Endodermal cell (in vitro differentiated cells): ENCODE measurements around the gene ELAVL2. TPM values are rescaled to one million over a fixed set of nuclear protein-coding genes. Genes with fewer than 3 reads are reported as not detected.

Source experiments
- DNase-seq: peaks from one replicate; pipeline ENCODE4 v3.0.0-alpha.2; 2017
- H3K27ac ChIP-seq: 2 replicates; pipeline ENCODE4 v1.5.1; 2013; ENCODE audit warnings: mild to moderate bottlenecking, low read depth, low read length, moderate library complexity
- H3K27me3 ChIP-seq: 2 replicates; pipeline ENCODE4 v1.6.1; 2013; ENCODE audit warnings: mild to moderate bottlenecking, low read length, moderate library complexity; ENCODE audit not compliant: insufficient read depth, control insufficient read depth, poor library complexity, severe bottlenecking
- H3K36me3 ChIP-seq: 2 replicates; pipeline ENCODE4 v1.7.0; 2013; ENCODE audit warnings: mild to moderate bottlenecking, low read length, moderate library complexity; ENCODE audit not compliant: control insufficient read depth, insufficient read depth
- H3K4me1 ChIP-seq: one replicate; pipeline ENCODE4 v1.7.0; 2013; ENCODE audit warnings: low read length; ENCODE audit not compliant: control insufficient read depth, insufficient read depth
- H3K4me3 ChIP-seq: 2 replicates; pipeline ENCODE4 v1.5.1; 2013; ENCODE audit warnings: mild to moderate bottlenecking, low read length, moderate library complexity
- H3K9ac ChIP-seq: 2 replicates; pipeline ENCODE4 v1.6.1; 2013; ENCODE audit warnings: mild to moderate bottlenecking, low read length, moderate library complexity; ENCODE audit not compliant: poor library complexity, severe bottlenecking; ENCODE audit errors: extremely low read depth
- H3K9me3 ChIP-seq: 2 replicates; pipeline ENCODE4 v1.6.1; 2013; ENCODE audit warnings: mild to moderate bottlenecking, low read length, moderate library complexity; ENCODE audit not compliant: control insufficient read depth
- H3K27ac Mint-ChIP-seq: 2 replicates; pipeline ENCODE4 v1.8.0; 2020; ENCODE audit warnings: mixed read lengths
- H3K27me3 Mint-ChIP-seq: 2 replicates; pipeline ENCODE4 v1.8.0; 2021; ENCODE audit warnings: mild to moderate bottlenecking, mixed read lengths; ENCODE audit not compliant: insufficient read depth
- H3K36me3 Mint-ChIP-seq: 2 replicates; pipeline ENCODE4 v1.8.0; 2020; ENCODE audit warnings: low read depth, mixed read lengths
- H3K4me1 Mint-ChIP-seq: 2 replicates; pipeline ENCODE4 v1.8.0; 2020; ENCODE audit warnings: mixed read lengths
- H3K4me3 Mint-ChIP-seq: 2 replicates; pipeline ENCODE4 v1.8.0; 2020; ENCODE audit warnings: mild to moderate bottlenecking, moderate library complexity, mixed read lengths
- H3K9me3 Mint-ChIP-seq: 2 replicates; pipeline ENCODE4 v1.8.0; 2020; ENCODE audit warnings: mild to moderate bottlenecking, mixed read lengths
- WGBS, 2 experiments: methylation state at CpG; one replicate each; pipeline versions ENCODE4 v1.1.5 to v1.1.7; 2013; ENCODE audit warnings: missing lambda C conversion rate in 2 of 2, mixed read lengths in 1 of 2; ENCODE audit not compliant: insufficient coverage in 1 of 2, insufficient read length in 1 of 2; 5-methylcytosine and 5-hydroxymethylcytosine counted together
- total RNA-seq, 2 donors: library from RNA; stranded (reverse); fragmentation: NEBNext Ultra II Directional in 1 of 2; extraction: Animal tissue kit (Norgen Biotek cat#: 25700) in 1 of 2; gene quantifications; 2 replicates in 1 of 2; 3 replicates in 1 of 2; pipeline ENCODE4 v1.2.1, GENCODE V29; 2021
- TF ChIP-seq, protein P1 (sequence below): fragments of 200-600 bp; sonication (generic); conservative IDR thresholded peaks from 2 replicates; pipeline ENCODE4 v1.5.0; 2021; ENCODE audit warnings: antibody characterized with exemption, mild to moderate bottlenecking

ELAVL2 gene
- total RNA-seq, 2 donors from 2014 or later, result 4.7 to 6.2 TPM

DNA sequence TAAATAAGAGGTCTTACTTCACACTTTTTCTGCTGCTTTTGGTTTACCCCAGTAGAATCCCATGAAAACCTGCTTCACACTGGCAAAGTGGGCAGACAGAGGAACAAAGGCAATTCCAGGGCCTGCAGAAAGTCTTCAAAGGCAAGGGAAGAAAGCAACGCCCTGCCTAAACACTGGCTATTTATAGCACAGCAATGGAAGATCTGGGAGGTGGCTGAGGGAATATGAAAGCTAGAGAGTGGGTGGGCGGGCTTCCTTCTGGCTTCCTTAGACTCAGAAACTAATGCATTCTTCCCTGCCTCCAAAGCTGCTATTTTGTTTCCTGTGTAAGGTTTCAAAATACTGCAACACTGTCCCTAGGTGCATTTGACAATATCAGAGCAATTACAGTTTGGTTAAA is 46.8 kb downstream of the ELAVL2 start:
- H3K4me3 ChIP-seq, result no peak overlapping the region
- H3K27me3 Mint-ChIP-seq, result peaks cover 11% of the 10 kb centered on the region
- H3K9me3 ChIP-seq, result no peaks in the 10 kb centered on the region
- no peaks in the 10 kb centered on the region for H3K36me3 Mint-ChIP-seq
- H3K27me3 ChIP-seq, result no peaks in the 10 kb centered on the region
- WGBS, 2 experiments, result 65% methylated on average over 2 of the region's 2 CpGs; no CpG with 5 or more reads in 1 of the 2 experiments
- peaks cover 36% of the 10 kb centered on the region for H3K4me1 Mint-ChIP-seq
- H3K27ac ChIP-seq, result peak overlapping the region; percentile 1
- no peaks in the 10 kb centered on the region for H3K9me3 Mint-ChIP-seq
- H3K9ac ChIP-seq, result no peak overlapping the region
- peak; percentile 50 for DNase-seq
- TF ChIP-seq, protein P1, sequence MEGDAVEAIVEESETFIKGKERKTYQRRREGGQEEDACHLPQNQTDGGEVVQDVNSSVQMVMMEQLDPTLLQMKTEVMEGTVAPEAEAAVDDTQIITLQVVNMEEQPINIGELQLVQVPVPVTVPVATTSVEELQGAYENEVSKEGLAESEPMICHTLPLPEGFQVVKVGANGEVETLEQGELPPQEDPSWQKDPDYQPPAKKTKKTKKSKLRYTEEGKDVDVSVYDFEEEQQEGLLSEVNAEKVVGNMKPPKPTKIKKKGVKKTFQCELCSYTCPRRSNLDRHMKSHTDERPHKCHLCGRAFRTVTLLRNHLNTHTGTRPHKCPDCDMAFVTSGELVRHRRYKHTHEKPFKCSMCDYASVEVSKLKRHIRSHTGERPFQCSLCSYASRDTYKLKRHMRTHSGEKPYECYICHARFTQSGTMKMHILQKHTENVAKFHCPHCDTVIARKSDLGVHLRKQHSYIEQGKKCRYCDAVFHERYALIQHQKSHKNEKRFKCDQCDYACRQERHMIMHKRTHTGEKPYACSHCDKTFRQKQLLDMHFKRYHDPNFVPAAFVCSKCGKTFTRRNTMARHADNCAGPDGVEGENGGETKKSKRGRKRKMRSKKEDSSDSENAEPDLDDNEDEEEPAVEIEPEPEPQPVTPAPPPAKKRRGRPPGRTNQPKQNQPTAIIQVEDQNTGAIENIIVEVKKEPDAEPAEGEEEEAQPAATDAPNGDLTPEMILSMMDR, result no peak
- no peak overlapping the region for H3K4me3 Mint-ChIP-seq
- H3K36me3 ChIP-seq, result no peaks in the 10 kb centered on the region
- peaks cover 5% of the 10 kb centered on the region for H3K4me1 ChIP-seq
- H3K27ac Mint-ChIP-seq, result no peak overlapping the region

- Histone ChIP-seq H3K27me3 (no peaks in the 10 kb centered on the region), H3K36me3 (no peaks in the 10 kb centered on the region), H3K4me1 (peaks cover 5% of the 10 kb centered on the region), H3K9me3 (no peaks in the 10 kb centered on the region), H3K9ac (no peak overlapping the region), H3K27ac (no peak overlapping the region), H3K4me3 (no peak overlapping the region)
- peaks cover 43% of the 10 kb centered on the region for H3K4me1 Mint-ChIP-seq
- H3K9me3 Mint-ChIP-seq, result no peaks in the 10 kb centered on the region
- DNase-seq, result no peak
- H3K27ac Mint-ChIP-seq, result no peak overlapping the region
- no peaks in the 10 kb centered on the region for H3K36me3 Mint-ChIP-seq
- 74 to 75% methylated on average over 4 to 5 of the region's 5 CpGs for WGBS, 2 experiments
- TF ChIP-seq, protein P1, result no peak
- peaks cover 11% of the 10 kb centered on the region for H3K27me3 Mint-ChIP-seq
- H3K4me3 Mint-ChIP-seq, result no peak overlapping the region
Observed at GRCh38 chr9:23777328-23777727, 48.7 kb downstream of the ELAVL2 start.

DNA sequence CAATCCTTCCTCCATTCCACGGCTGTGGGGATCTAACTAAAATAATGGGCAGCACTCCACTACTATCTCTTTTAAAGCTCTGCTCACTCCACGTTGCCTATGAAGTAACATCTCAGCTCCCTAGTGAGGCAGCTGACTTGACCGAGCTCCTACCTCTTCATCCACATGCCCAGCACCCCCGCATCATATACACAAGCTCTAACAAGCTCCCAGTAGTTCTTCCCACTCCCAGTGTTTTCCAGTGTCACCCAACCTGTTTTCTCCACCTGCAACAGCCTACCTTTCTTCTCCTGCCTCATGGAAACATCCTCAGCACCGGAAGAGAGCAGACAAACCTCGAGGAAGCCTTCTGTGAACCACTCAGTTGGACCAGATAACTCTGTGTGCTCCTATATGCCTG is 50.5 kb downstream of the ELAVL2 start:
- no peak overlapping the region for H3K4me3 Mint-ChIP-seq

More for the DNA sequence above, 50.5 kb downstream of the ELAVL2 start:
- Histone ChIP-seq H3K4me3 (no peak overlapping the region), H3K36me3 (no peaks in the 10 kb centered on the region), H3K9me3 (peaks cover 6% of the 10 kb centered on the region), H3K27ac (no peak overlapping the region), H3K27me3 (no peaks in the 10 kb centered on the region), H3K9ac (no peak overlapping the region), H3K4me1 (peaks cover 5% of the 10 kb centered on the region)
- H3K36me3 Mint-ChIP-seq, result peaks cover 6% of the 10 kb centered on the region
- TF ChIP-seq, protein P1, result no peak
- H3K27ac Mint-ChIP-seq, result peak overlapping the region; percentile 17
- peaks cover 55% of the 10 kb centered on the region for H3K4me1 Mint-ChIP-seq
- no peak for DNase-seq
- H3K9me3 Mint-ChIP-seq, result peaks cover 6% of the 10 kb centered on the region
- 93 to 94% methylated on average over 4 to 6 of the region's 6 CpGs for WGBS, 2 experiments
- H3K27me3 Mint-ChIP-seq, result peaks cover 11% of the 10 kb centered on the region
